ENCODE measurements around the gene LARP4B.
"Not testable (repeated sequence)": the region's sequence is repeated elsewhere in the genome, so short reads cannot be mapped to it uniquely, and the experiment has no call there.

Gene LARP4B

DNA sequence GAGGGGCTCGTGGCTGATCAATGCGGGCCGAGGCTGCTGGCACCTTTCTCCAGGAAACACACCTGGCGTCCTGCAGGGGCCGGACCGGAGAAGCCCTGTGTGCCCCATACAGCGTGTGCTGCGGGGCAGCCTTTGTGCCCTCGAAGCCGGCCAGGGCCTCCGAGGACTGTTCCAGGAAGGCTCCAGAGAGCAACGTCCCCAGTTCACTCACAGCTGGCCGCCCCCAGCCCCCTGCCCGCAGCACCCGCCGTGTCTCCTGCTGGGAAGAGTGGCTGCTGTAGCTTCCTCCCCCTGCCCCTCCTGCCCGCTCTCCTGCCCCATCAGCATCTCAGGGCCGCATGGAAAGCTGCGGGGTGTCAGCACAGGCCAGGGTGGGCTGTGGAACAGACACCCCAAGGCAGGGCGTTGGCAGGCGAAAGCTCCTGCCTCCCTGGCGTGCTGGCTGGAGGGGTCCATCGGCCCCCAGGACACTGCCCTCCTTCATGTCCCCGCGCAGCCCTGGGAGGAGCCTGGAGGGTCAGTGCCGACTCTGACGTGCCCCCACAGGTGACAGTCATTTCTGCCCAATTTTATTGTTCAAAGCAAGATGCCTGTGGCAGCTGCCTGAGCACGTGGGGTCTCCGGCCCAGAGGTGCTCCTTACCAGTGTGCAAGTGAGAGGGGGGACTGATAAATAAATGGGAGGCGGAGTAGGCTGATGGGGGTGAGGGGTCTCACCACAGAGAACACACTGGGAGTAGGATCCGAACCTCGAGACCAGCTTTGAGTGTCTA is 146.2 kb downstream of the LARP4B start:
- no peak for DNase-seq

DNA sequence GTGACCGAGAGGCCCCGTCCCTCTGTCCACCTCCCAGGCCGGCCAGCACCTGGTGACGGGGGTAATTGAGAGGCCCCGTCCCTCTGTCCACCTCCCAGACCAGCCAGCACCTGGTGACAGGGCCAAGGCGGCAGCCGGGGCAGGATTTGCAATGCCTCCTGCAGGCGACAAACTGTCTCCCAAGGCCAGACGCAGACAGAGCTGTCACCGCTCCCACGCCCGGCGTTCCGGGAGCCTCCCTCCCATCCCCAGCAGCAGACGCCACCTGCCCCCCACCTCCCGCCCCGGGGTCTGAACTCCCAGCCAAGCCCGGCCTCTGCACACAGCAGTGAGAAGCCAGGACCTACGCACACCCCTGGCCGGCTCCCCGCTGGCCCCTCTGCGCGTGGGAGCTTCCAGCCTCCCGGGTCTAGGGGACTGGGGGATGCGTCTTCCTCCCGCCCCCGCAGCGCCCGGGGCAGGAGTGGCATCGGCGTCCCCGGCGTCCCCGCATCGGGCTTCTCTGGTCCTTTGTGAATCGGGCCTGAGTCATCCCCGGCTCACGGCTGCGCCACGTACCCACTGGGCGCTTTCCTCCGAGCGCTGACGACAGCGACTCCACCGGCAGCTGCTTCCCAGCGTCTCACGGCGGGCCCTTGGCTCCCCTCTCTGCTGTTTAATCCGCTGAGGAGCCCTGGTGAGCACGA is 147.0 kb downstream of the LARP4B start:
- DNase-seq = no peak

DNA sequence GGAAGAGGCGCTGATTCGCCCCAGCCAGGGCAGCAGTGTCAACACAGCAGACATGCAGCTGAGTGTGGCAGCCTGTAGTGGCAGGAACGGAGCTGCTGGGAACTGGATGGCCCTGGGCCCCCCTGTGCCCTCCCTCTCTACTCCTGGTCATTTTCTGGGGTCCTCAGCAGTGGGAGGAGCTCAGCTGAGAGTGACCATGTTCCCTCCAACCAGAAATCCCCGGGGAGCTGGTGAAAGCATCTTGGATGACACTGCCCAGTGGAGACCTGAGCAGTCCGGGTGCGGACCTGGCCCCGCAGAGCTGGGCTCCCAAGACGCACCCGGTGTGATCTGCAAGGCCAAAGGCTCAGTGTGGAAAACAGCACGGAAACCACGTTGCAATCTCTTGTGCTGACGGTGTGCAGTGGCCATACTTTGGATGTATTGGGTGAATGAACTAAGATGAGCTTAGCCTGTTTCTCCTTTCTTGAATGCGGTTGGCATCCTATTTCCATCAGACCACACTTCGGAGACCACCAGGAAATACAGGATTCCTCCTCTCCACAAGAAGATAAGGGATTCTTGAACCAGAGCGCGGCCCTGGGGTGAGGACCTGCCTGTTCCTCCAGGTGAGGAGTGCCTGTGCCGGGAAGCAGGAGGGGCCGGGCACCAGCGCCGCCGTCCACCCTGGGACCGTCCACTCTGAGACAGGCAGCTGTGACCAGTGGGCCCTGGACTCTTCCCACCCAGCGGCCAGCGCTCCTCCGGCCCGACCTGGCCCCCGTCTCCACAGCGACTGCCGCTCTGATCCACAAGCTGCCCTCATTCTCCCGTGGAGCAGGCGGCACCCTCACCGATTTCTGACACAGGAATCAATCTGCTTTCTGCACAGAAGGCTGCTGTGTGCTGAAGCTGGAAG is 148.5 kb downstream of the LARP4B start:
- DNase-seq = no peak

DNA sequence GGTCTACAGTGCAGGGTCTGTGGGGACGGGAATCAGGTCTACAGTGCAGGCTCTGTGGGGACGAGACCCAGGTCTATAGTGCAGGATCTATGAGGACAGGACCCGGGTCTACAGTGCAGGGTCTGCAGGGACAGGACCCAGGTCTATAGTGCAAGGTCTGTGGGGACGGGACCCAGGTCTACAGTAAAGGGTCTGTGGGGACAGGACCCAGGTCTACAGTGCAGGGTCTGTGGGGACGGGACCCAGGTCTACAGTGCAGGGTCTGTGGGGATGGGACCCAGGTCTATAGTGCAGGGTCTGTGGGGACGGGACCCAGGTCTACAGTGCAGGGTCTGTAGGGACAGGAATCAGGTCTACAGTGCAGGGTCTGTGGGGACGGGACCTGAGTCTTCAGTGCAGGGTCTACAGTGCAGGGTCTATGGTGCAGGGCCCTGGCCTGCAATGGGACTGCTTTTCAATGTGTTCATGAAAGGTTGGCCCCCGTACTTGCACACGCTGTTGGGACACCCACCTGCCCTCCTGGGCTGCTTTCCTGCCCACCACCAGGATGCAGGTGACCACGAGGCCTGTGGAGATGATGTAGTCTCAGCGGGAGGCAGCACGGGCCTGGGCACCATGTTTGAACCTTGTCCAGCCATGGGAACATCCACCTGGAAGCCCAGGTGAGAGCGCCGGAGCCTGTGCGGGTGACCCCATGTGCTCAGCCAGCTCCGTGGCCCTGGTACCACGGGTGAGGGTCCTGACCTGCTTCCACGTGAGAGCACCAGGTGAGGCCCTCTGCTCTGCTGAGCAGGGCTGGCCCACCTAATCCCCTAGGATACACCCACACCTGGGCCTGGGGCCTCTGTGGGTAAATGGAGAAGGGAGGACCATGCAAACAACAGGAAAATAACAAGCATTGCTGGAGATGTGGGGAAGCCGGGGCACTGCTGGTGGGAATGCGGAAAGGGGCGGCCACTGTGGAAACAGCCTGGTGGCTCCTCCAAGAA is 150.7 kb downstream of the LARP4B start:
- DNase-seq = no peak

DNA sequence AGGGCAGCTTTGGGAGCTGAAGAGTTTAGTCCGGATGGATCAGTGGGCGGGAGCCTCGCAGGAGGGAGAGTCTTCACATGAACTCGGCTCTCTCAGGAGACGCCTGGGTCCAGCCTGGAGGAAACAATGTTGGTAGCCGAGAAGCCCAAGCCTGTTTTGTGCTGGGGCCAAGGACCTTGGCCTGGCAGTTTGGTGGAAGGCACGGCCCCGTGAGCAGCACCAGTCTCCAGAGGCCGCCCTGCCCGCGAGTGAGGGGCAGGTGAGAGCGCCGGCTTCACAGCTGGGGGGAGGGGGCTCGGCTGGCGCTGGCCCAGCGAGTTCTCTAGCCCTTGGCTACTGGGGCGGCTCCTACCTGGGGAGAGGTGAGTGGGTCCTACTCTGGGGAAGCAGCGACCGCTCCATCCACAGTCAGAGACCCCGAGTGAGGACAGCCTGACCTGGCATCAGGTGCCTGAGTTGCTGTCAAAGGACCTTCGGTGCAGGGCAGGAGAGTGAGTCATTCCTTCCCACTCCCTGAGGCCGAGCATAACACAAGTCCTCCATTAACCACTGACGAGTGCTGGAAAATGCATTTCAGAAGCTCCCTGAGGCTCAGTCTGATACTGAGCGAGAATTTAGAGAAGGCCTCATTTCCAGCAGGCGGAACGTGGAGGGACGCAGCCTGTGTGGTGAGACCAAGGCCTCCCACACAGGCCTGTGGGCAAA is 152.7 kb downstream of the LARP4B start:
- no peak for DNase-seq

DNA sequence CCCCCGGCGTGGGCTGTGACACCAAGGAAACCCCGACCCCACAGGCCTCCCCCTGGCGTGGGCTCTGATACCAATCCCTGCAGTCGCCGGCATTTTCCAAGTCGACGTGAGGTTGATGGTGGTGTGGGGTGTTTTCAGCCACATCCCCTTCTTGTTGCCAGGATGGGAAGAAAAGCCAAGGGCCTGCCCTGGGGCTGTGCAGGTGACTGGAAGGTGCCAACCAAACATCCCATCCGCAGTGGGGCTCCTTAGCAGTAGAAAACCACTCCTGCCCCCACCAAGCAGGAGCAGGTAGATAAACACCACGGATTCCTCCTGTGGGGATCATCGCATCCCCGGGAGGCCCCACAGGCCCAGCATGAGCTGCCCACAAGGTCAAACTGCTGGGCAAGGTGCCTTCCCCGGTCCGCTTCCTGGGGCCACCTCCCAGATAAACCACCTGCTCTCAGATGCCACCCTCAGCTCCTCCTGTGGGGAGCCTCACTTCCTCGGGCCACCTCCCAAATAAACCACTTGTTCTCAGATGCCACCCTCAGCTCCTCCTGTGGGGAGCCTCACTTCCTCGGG is 153.5 kb downstream of the LARP4B start:
- DNase-seq = no peak

DNA sequence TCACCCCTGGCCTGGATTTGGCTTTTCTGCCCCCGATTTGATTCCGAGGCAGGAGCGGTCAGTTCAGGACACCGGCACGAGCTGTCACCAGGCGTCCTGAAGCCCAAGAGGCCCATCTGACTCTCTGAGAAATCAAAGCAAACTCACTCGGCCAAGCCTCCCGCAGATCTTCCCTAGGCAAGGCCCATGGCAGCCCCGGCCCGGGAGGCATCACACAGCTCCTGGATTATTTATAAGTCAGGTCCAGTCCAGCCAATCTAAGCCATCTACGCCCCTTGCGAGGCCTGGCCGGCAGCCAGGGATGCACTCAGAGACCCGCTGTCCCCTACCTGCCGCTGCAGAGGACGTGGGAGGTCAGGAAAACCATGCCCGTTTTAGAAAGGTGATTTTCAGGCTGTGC is 154.7 kb downstream of the LARP4B start:
- DNase-seq = no peak

DNA sequence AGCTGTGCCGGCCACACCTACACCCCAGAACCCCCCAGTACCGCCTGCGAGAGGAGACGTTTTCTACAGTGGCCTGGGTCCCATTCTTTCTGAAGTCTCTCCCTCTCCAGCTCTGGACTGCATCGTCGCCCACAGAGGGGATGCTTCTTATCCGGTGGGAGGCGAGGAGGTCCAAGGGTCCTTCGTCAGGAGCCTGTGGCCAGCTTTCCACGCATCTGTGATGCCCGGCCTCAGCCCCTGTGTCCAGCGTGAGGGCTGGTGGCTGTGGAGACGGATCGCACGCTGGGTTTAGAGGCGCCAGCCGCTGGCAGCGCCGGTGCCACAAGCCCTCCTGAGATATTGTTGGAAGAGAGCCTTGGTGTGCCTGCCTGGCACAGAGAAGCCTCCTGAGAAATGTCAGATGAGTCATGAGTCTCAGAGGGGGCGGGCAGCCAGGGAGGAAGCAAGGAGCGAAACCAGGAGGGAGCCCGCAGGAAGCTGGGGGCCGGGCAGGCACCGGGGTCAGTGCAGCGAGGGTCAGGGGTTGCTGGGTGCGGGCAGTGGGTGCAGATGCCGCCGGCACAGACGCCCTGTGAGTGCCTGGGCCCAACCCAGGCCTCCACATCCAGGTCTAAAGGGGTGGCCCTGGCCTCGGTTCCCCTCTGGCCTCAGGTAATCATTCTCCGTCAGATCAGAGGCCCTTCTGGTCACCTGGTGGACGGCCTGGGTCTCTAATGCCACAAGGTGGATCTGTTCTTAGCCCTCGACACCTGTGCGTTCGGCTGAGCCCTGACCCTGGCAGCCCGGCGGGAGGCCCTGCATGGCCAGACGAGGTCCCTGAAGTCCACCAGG is 156.0 kb downstream of the LARP4B start:
- no peak for DNase-seq

DNA sequence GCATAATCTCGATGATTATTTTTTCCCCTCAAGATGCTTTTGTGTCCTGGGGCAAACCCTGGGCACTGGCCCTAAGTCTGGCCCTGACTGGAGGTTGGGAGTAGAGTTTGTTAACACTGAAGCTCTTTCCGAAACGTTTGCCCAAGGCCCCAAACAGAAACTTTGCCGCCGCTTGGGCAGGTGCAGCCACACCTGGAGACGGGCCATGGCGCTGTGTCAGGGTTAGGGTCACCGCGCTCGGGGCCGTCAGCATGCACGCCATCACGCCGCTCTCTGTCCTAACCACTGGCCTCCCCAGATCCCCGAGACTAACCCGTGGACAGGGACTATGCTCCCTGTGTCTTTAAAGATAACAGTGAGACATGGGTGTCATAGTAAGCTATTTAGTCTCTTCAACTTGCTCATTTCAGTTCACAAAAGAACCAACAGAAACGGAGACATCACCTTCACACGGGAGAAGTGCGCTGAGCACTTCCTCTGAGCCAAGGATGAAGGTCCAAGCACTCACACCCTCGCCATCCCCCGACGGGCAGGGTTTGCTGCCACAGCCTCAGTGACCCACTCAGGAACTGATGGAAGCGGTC is 156.8 kb downstream of the LARP4B start:
- no peak for DNase-seq

DNA sequence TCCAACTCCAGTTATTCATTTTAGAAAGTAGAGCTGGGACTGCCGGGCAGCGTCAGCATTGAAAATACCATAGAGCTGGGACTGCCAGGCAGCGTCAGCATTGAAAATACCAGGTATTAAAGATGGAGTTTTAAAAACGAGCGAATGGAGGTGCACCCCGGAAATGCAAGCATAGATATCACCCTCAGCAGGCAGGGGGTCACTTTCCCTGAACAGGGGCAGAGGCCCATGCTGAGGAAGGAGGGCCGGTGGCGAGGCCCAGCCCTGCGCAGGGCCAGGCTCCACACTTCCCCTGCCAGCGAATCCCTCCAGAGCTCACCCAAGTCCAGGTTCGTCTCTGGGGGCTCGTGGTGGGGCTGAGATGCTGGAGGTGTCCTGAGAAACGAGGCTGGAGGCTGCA is 157.3 kb downstream of the LARP4B start:
- no peak for DNase-seq

DNA sequence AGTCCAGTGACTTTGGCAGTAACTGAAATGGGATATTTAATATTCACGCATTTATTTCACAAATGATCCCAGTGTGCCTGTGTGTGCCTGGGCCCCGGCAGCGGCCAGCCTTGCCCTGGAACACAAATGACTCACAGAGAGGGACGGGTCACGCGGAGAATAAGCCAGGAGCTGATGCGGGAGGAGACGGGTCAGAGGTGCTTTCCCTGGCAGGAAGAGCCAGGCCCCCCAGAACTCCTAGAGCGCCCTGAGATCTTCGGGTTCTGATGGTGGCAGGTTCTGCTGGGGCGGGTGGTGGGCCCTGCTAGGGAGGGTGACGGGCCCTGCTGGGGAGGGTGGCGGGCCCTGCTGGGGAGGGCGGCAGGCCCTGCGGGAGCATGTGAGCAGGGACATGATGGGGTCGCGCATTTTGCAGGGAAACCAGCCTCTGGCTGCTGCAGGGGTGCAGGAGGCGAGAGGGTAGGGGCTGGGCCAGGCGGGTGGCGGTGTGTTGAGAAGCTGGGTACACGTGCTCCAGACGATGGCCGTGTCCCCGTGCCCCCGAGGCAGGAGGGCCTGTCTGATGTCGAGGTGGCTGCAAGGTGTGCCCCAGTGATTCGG is 157.8 kb downstream of the LARP4B start:
- no peak for DNase-seq

DNA sequence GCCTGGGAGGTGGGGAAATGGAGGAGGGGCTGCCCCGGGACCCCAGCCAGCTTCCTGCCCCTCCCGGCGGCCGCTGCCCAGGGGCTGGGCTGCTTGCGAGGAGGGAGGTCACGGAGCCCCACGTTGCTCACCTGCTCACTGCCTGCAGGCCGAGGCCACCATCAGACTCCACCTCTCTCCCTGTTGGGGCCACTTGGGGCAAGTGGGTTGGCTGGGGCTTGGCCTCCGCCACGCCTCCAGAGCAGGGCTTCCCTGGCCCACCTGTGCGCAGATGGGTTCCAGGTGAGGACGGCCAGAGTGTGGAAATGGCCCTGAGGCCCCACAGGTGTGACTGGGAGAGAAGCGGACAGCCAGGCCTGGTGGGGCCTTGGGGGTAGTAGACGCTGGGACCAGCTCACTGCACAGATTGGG is 159.3 kb downstream of the LARP4B start:
- DNase-seq = no peak

DNA sequence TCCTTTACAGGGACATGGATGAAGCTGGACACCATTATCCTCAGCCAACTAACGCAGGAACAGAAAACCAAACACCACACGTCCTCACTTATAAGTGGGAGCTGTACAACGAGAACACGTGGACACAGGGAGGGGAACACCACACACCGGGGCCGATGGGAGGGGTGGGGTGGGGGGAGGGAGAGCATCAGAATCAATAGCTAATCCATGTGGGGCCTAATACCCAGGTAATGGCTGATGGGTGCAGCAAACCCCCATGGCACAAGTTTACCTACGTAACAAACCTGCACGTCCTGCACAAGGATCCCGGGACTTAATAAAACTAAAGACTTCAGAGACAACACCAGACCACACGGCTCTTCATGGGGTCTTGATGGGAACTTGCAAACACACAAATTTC is 159.9 kb downstream of the LARP4B start:
- DNase-seq = no peak

DNA sequence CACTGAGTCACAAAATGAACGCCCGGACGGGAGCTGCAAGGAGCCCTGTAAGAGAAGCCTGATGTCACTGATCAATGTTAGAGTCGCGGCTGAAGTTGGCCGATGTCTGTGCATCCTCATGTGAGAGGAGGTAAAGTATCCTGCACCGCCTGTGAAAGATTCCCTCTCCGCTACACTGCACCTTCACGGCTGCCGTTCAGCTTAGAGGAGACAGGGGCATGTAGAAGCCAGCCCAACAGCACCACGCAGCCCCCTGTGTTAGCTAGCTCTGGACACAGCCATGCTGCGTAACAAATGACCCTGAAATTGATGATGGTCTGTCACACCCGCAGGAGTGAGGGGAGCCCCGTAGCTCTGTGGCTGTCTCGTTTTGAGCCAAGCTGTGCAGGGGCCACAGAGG is 160.5 kb downstream of the LARP4B start:
- no peak for DNase-seq

DNA sequence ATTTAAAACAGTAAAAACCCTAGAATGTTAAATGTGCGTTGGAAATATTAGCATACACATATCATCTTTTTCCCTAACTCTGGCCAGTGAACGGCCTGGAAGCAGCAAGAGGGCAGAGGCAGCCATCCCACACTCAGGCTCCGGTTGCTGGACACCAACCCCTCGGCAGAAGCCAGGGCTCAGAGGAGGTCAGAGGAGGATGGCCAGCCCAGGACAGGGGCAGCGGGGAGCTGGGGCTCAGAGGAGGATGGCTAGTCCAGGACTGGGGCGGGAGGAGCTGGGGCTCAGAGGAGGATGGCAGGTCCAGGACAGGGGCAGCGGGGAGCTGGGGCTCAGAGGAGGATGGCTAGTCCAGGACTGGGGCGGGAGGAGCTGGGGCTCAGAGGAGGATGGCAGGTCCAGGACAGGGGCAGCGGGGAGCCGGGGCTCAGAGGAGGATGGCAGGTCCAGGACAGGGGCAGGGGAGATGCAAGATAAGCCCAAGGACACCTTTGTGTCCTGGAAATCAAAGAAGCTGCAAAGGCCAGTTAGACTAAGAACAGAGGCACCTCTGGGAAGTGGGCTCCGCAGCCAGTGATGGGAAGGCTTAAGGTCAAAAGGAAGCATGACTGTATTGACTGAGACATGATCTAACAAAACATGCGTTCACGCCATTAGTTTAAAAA is 161.3 kb downstream of the LARP4B start:
- DNase-seq = not testable (repeated sequence)

DNA sequence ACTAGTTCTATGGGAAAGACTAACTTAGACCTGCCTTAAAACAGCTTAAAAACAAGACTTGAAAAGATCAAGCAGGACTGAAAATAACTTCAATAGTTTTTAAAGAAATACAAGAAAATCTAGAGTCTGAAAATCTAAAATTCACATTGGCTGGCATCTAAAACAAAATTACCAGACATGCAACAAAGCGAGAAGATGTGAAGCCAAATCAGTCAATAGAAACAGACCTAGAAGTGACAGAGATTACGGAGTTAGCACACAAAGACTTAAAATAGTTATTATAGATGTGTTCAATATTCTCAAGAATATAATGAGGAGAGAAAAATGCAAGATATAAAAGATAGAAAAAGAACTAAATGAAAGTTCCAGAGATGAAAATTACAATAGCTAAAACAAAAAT is 163.7 kb downstream of the LARP4B start:
- DNase-seq = no peak

DNA sequence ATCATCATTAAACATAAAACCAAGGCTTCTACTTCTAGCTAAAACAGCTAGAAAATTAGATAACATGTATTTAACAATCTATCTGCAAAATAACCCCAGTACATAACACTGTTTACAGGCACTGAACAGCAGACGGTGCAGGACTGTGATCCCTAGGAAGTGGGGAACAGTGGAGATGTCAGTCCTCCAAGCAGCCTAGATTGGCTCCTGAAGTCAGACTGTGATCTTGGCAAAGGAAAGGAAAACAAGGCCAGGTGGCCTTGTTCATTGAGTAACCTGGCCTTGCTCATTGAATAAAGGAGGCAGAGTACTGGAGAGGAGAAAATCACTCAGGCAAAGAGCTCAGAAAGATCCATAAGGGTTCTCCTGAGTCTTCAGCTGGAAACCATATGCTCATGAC is 164.3 kb downstream of the LARP4B start:
- no peak for DNase-seq

DNA sequence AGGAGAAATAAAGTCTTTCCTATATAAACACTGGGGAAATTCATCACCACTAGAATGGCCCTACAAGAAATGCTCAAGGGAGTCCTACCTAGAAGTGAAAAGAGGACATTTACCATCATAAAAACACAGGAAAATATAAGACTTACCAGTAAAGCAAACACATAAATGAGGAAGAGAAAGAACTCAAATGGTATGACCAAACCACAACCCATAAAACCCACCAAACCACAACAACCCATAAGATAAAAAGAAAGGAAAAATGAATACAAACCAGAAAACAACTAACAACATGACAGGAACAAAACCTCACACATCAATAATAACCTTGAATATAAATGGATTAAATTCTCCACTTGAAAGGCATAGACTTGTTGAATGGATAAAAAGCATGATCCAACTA is 170.1 kb downstream of the LARP4B start:
- DNase-seq = no peak

DNA sequence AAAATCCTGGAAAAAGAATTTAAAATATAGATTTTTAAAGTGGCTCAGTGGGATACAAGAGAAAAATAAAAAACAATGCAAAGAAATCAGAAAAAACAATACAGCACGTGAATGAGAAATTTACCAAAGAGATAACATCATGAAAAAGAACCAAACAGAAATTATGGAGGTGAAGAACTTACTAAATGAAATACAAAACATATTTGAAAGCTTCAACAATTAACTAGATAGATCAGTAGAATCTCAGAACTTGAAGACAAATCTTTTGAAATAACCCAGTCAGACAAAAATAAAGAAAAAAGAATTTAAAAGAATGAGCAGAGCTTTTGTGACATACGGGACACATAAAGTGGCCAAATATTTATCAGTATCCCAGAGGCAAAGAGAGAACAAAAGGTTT is 170.9 kb downstream of the LARP4B start:
- no peak for DNase-seq

Data from NCI-H748 treated with DMSO at 0.1 percent for 48 hours (cell line).